Caco-2 (cell line): ENCODE measurements around the gene RBL2. TPM values are rescaled to one million over a fixed set of nuclear protein-coding genes. Genes with fewer than 3 reads are reported as not detected.

ENCODE experiments used
- BruUV-seq: library from RNA; stranded (reverse); fragments of 400-500 nt; replicated peaks from 2 replicates; lab custom pipeline; 2021; lab: Mats Ljungman, UMichigan
- CTCF ChIA-PET: fragments of 300-600 bp; sonication (Branson Sonifier 250); formaldehyde crosslinking; loops from one replicate; lab custom pipeline; 2022; ENCODE audit warnings: antibody characterized with exemption; lab: Charles Lee
- POLR2A ChIA-PET: fragments of 300-600 bp; sonication (Branson Sonifier 250); formaldehyde crosslinking; loops from one replicate; lab custom pipeline; 2022; ENCODE audit warnings: antibody characterized with exemption; lab: Charles Lee
- DNase-seq, 2 experiments: peaks; one replicate each; pipeline versions ENCODE4 v3.0.0 to v3.0.0-alpha.2; 2020 to 2022
- H3K27me3 ChIP-seq: replicated peaks from 2 replicates; pipeline ENCODE4 v1.6.0; 2011; ENCODE audit warnings: low read length; ENCODE audit not compliant: control insufficient read depth, insufficient read depth
- H3K36me3 ChIP-seq: 2 replicates; pipeline ENCODE4 v1.5.1; 2011; ENCODE audit warnings: low read length; ENCODE audit not compliant: control insufficient read depth, insufficient read depth
- H3K4me1 ChIP-seq: fragments of 250-450 bp; sonication (Bioruptor Pico); 2 replicates; pipeline ENCODE4 v1.5.1; 2020; ENCODE audit warnings: mild to moderate bottlenecking
- H3K4me3 ChIP-seq: 2 replicates; pipeline ENCODE4 v1.5.1; 2011; ENCODE audit warnings: low read depth, mild to moderate bottlenecking, control low read depth, low read length
- H3K9me3 ChIP-seq: fragments of 250-450 bp; sonication (Bioruptor Pico); 2 replicates; pipeline ENCODE4 v1.5.1; 2020; ENCODE audit warnings: mild to moderate bottlenecking, moderate library complexity
- H3K27ac Mint-ChIP-seq: one replicate; pipeline ENCODE4 v1.8.0; 2022; ENCODE audit warnings: mixed read lengths; ENCODE audit not compliant: unreplicated experiment
- H3K27me3 Mint-ChIP-seq: one replicate; pipeline ENCODE4 v1.8.0; 2022; ENCODE audit warnings: mixed read lengths; ENCODE audit not compliant: insufficient read depth, unreplicated experiment
- H3K36me3 Mint-ChIP-seq: one replicate; pipeline ENCODE4 v1.8.0; 2022; ENCODE audit warnings: mild to moderate bottlenecking, mixed read lengths; ENCODE audit not compliant: insufficient read depth, unreplicated experiment
- H3K4me1 Mint-ChIP-seq: one replicate; pipeline ENCODE4 v1.8.0; 2022; ENCODE audit warnings: low read depth, mixed read lengths; ENCODE audit not compliant: unreplicated experiment
- H3K4me3 Mint-ChIP-seq: one replicate; pipeline ENCODE4 v1.8.0; 2022; ENCODE audit warnings: mild to moderate bottlenecking, moderate library complexity, mixed read lengths; ENCODE audit not compliant: unreplicated experiment
- H3K9me3 Mint-ChIP-seq: one replicate; pipeline ENCODE4 v1.8.0; 2022; ENCODE audit warnings: mixed read lengths; ENCODE audit not compliant: unreplicated experiment
- intact Hi-C: fragments of 100-400 bp; cut with micrococcal nuclease; formaldehyde crosslinking; loops from one replicate; pipeline ENCODE4 v1.10.0; 2022; ENCODE audit not compliant: unreplicated experiment
- total RNA-seq: library from RNA; stranded (reverse); gene quantifications from 2 replicates; pipeline ENCODE4 v1.2.3, GENCODE V29; 2022
- TF ChIP-seq, protein P1 (sequence below), 2 experiments: fragments of 200-600 bp in 1 of 2; IDR thresholded peaks; 1 replicate in 1 of 2; 2 replicates in 1 of 2; pipeline versions ENCODE4 v1.5.1 to v1.8.0; 2011 to 2022; ENCODE audit warnings: antibody characterized with exemption in 1 of 2, control low read depth in 1 of 2, inconsistent platforms in 1 of 2, low read depth in 1 of 2, low read length in 1 of 2, mild to moderate bottlenecking in 1 of 2, moderate library complexity in 1 of 2; ENCODE audit not compliant: insufficient read depth in 1 of 2, severe bottlenecking in 1 of 2, unreplicated experiment in 1 of 2

RBL2 gene
- total RNA-seq, 1 experiment from 2014 or later, result 55.3 TPM

DNA sequence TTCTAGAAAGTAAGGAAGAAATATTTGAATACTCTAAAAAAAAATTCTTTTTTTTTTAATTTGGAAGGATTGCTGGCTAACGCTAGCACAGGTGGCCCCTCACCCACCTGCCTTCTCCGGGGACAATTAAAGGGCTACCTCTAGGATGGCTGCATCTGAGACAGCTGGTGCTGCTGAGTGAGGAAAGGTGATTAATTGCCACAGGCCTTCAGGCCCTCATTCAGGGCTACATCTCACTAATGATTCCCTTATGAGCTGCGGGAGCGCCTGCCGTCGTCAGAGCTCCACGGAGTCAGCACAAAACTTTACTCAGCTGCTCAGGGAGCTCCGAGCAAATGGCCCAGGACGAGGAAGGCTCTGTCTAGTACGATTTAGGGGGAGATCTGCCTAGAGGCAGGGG lies 95.8 kb downstream of the RBL2 start:
- TF ChIP-seq, protein P1, sequence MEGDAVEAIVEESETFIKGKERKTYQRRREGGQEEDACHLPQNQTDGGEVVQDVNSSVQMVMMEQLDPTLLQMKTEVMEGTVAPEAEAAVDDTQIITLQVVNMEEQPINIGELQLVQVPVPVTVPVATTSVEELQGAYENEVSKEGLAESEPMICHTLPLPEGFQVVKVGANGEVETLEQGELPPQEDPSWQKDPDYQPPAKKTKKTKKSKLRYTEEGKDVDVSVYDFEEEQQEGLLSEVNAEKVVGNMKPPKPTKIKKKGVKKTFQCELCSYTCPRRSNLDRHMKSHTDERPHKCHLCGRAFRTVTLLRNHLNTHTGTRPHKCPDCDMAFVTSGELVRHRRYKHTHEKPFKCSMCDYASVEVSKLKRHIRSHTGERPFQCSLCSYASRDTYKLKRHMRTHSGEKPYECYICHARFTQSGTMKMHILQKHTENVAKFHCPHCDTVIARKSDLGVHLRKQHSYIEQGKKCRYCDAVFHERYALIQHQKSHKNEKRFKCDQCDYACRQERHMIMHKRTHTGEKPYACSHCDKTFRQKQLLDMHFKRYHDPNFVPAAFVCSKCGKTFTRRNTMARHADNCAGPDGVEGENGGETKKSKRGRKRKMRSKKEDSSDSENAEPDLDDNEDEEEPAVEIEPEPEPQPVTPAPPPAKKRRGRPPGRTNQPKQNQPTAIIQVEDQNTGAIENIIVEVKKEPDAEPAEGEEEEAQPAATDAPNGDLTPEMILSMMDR (IDR thresholded peaks at IDR 0.05; ENCODE audit: insufficient read depth in 1 of 2, low read depth in 1 of 2, low read length in 1 of 2, severe bottlenecking in 1 of 2, unreplicated experiment in 1 of 2), result no peak
- intact Hi-C loops, result no loop called here
- Histone ChIP-seq H3K4me1 (no peaks in the 10 kb centered on the region), H3K9me3 (no peaks in the 10 kb centered on the region), H3K4me3 (no peak overlapping the region), H3K36me3 (no peaks in the 10 kb centered on the region), H3K27me3 (no peaks in the 10 kb centered on the region)
- Mint-ChIP-seq H3K4me1 (peaks cover 15% of the 10 kb centered on the region), H3K4me3 (no peak overlapping the region), H3K36me3 (no peaks in the 10 kb centered on the region), H3K9me3 (no peaks in the 10 kb centered on the region), H3K27me3 (no peaks in the 10 kb centered on the region), H3K27ac (no peak overlapping the region)
- CTCF ChIA-PET, result interaction anchor here (1.2 kb wide), 1 partner anchor 20 kb away, joined by 3 read pairs; no protein-coding TSS in a partner anchor
- no peak for DNase-seq
- POLR2A ChIA-PET, result no interaction called here
- BruUV-seq, result no TSS peak

DNA sequence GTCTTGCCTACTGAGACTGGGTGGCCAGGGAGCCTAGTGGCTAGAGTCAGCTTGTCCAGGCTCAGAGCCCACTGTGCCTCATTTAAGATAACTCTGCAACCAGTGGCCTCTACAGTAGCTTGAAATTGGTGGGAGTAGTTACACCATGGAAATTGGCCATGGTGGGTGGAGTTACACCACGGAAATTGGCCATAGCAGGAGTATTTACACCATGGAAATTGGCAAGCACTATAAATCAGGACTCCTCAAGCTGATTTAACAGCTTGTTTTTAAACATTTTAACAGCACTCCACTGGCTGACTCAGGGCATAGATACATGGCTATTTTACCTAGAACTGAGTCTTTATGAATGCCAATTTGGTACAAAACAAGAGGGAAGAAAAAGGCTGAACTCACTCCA lies 96.5 kb downstream of the RBL2 start:
- intact Hi-C loops, result no loop called here
- H3K27ac Mint-ChIP-seq, result no peak overlapping the region
- Histone ChIP-seq H3K36me3 (no peaks in the 10 kb centered on the region), H3K9me3 (no peaks in the 10 kb centered on the region), H3K27me3 (no peaks in the 10 kb centered on the region), H3K4me3 (no peak overlapping the region), H3K4me1 (no peaks in the 10 kb centered on the region)
- TF ChIP-seq, protein P1 (IDR thresholded peaks at IDR 0.05; ENCODE audit: insufficient read depth in 1 of 2, low read depth in 1 of 2, low read length in 1 of 2, severe bottlenecking in 1 of 2, unreplicated experiment in 1 of 2), result no peak
- POLR2A ChIA-PET, result no interaction called here
- H3K4me3 Mint-ChIP-seq, result no peak overlapping the region
- DNase-seq, result no peak
- no peaks in the 10 kb centered on the region for H3K9me3 Mint-ChIP-seq
- peaks cover 15% of the 10 kb centered on the region for H3K4me1 Mint-ChIP-seq
- no peaks in the 10 kb centered on the region for H3K27me3 Mint-ChIP-seq
- BruUV-seq, result no TSS peak
- no peaks in the 10 kb centered on the region for H3K36me3 Mint-ChIP-seq
- CTCF ChIA-PET, result interaction anchor here (1.2 kb wide), 1 partner anchor 21 kb away, joined by 3 read pairs; no protein-coding TSS in a partner anchor

DNA sequence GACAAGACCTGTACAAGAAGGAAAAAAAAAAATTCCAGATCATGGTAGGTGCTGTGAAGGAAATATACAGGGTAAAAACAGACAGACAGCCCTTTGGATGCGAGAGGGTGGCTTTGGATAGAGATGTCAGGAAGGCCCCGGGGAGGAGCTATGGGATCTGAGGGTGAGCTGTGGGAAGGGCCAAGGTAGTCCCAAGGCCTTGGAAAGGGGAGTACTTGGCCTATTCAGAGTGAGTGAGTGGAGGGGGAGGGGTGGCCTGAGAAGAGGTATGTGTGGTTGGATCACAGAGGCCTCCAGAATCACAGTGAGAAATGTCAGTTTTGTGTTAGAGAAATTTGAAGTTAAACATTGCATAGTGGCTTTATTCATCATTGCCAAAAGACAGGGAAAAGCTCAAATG lies 99.9 kb downstream of the RBL2 start:
- POLR2A ChIA-PET, result no interaction called here
- no TSS peak for BruUV-seq
- Histone ChIP-seq H3K4me3 (no peak overlapping the region), H3K4me1 (no peaks in the 10 kb centered on the region), H3K9me3 (0 out of 2 replicates have a peak, but pooled peaks cover 6% of the 10 kb centered on the region), H3K27me3 (no peaks in the 10 kb centered on the region), H3K36me3 (no peaks in the 10 kb centered on the region)
- Mint-ChIP-seq H3K4me3 (no peak overlapping the region), H3K36me3 (no peaks in the 10 kb centered on the region), H3K27ac (peak overlapping the region; percentile 5), H3K27me3 (no peaks in the 10 kb centered on the region), H3K9me3 (no peaks in the 10 kb centered on the region), H3K4me1 (peaks cover 15% of the 10 kb centered on the region)
- CTCF ChIA-PET, result no interaction called here
- TF ChIP-seq, protein P1 (IDR thresholded peaks at IDR 0.05; ENCODE audit: insufficient read depth in 1 of 2, low read depth in 1 of 2, low read length in 1 of 2, severe bottlenecking in 1 of 2, unreplicated experiment in 1 of 2), result no peak
- intact Hi-C loops, result no loop called here
- DNase-seq, result no peak
